ENCODE results near the gene MGAT4C.
"Not testable (repeated sequence)": the region's sequence is repeated elsewhere in the genome, so short reads cannot be mapped to it uniquely, and the experiment has no call there.

MGAT4C gene

GRCh38 chr12:86122846-86123468 lies 133.2 kb downstream of the MGAT4C start:
- DNase-seq = no peak

- no peak for DNase-seq
Observed at GRCh38 chr12:86118161-86118560, 138.0 kb downstream of the MGAT4C start.

DNA sequence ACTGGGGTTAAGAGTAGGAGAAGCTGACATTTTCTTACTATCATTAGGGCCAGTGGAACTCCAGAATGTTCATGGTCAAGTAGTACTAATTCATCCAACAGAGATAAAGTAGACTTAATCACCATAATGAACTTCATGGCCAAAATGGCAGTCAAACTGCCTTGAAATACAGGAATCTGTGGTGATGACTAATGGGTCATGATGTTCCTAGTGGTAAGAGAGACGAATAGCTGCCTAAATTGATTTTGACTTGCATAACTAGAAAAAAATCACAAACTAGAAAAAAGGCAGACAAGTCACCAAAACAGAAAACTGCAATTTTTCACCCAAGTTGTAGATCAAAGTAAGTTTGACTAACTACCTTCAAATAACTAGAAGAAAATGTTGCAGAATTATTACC lies 138.5 kb downstream of the MGAT4C start:
- DNase-seq = no peak

GRCh38 chr12:86104087-86104486 lies 152.1 kb downstream of the MGAT4C start:
- no peak for DNase-seq

DNA sequence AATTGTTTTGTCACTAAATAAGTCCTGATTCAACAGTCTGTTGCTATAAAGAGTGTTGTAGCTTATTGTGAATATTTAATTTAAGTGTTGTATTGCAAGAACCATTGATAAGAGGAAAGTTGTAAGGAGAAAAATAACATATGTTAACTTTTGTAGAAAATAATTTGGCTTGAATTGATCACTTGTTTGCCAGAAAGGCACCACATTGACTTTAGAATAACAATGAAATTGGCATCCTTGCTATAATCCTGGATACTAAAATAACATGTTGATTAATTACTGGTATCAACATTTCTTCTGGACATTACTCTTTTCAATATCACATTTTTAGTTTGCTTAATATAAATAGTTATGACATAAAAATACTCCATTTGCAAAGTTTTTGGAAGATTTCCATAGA lies 159.0 kb downstream of the MGAT4C start:
- DNase-seq = no peak

GRCh38 chr12:86091681-86092080 lies 164.5 kb downstream of the MGAT4C start:
- DNase-seq = no peak

DNA sequence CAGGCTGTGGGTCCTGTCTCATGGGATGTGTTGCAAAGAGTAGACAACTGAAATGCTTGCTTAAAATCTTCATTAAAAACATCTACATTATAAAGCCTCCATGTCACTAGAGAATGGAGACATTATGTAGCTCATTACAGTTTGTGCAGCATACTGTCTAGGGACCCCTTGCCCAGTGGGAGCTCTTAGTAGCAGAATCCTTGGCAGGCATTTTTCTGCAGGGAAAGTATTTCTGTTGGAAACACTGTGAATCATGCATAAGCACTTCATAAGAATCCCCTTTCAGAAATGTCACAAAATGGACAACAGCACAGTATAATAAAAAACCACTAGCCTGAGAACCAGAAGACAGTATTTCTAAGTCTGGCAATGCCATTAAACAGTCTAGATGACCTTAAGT lies 174.3 kb downstream of the MGAT4C start:
- no peak for DNase-seq

DNA sequence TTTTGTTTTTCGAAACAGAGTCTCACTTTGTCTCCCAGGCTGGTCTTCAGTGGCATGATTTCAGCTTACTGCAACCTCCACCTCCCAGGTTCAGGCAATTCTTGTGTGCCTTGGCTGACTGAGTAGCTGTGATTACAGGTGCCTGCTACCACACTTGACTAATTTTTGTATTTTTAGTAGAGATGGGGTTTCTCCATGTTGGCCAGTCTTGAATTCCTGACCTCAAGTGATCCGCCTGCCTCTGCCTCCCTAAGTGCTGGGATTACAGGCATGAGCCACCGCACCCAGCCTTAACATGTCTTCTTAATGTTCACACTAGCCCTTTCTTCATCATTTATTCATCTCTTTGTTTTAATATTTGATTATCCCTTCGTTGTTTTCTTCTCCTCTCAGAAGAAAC lies 197.1 kb downstream of the MGAT4C start:
- not testable (repeated sequence) for DNase-seq

DNA sequence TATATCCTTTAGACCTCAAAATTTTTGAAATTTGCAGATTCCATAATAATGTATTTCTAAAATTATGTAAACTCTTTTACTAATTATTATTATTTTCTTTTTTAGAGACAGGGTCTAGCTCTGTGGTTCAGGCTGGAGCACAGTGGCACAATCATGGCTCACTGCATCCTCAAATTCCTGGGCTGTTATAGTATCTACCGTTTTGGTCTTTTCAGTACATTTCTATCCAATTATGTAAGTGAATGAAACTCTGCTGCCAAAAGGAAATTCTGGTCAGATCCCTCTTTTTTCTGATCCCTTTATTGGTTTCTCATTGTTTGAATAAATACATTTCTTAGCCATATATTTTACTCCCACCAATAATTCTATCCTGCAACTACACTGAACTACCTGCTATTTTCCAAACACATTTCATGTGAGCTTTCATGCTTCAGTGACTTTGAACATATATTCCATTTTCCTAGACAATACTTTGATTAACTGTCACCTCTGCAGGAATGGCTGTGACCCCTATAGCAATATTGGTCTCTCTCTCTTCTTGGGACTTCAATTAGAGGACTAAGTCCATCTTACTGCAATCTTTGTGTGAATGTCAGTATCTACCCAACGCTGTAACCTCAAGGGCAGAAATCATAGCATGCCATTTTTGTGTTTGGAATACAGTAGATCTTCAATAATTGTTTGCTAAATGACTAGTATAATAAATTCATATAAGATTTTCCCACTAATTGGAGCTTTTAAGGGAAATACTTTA lies 198.9 kb downstream of the MGAT4C start:
- DNase-seq = no peak

DNA sequence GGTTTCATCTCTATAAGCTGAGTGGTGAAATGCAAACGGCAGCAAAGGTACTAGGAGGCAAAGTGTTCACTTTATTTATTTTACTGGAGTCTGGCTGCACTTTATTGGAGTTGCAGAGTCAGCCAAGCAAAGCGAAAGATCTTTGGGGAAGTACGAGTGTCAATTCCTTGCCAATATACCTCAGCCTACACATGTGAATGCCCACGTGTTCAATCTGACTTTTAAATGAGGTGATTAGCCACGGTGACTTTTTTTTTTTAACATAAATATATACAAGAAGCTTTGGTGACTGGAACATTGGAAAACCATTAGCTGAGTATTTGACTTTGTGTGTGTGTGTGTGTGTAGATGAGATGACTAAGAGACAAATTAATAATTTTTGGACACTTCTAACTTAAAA lies 203.3 kb downstream of the MGAT4C start:
- DNase-seq = no peak

GRCh38 chr12:86050010-86050409 lies 206.2 kb downstream of the MGAT4C start:
- no peak for DNase-seq

- no peak for DNase-seq
Observed at GRCh38 chr12:86044396-86044795, 211.8 kb downstream of the MGAT4C start.

GRCh38 chr12:86042062-86042461 lies 214.1 kb downstream of the MGAT4C start:
- no peak for DNase-seq

DNA sequence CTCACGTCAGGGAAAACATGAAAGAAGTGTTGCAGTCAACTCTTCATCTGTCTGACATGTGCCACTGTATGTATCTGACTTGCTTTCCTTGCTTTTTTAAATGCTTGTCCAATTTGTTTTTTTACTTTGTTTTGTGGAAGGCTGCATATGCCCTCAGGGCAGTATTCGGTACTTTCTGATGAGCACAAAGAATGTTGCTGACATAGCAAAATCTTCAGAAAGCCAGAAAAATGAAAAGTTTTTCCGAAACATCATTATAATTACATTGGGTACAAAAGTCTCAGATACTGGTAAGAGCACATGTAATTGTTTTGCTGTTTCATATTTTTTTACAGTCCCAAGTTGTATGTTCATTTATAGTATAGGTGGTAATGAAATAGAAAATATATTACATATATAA lies 237.8 kb downstream of the MGAT4C start:
- DNase-seq = no peak

DNA sequence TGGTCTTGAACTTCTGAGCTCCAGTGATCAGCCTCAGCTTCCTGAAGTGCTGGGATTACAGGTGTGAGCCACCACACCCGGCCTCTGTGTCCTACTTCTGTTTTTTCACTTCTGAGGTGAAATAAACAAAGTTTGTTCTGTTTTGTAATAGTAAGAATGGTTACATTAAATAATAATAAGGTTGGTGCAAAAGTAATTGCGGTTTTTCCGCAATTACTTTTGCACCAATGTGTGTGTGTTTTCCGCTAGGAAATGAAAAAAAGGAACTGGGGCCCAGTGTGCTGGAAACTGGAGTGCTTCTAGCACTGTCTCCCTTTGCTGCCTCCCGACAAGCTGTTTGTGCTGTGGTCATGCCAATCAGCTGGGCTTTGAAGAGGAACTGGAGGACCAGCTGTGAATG lies 241.2 kb downstream of the MGAT4C start:
- no peak for DNase-seq

GRCh38 chr12:86006727-86007126 lies 249.5 kb downstream of the MGAT4C start:
- DNase-seq = no peak

GRCh38 chr12:85998074-85998473 lies 258.1 kb downstream of the MGAT4C start:
- DNase-seq = no peak

DNA sequence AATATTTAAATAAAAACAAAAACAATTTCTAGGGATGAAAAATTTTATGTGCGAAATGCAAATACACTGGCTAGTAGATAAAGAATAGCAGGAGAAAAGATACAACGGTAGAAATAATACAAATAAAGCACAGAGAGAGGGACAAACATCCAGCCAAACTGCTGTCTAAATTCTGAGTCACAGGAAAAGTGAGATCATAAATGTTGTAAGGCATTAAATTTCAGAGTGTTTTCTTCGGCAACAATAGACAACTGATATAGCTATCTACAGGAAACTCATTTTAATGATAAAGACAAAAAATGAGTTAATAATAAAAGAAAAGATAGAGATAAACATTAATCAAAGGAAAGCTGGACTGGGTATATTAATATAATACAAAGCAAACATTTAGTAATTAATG lies 259.9 kb downstream of the MGAT4C start:
- no peak for DNase-seq

DNA sequence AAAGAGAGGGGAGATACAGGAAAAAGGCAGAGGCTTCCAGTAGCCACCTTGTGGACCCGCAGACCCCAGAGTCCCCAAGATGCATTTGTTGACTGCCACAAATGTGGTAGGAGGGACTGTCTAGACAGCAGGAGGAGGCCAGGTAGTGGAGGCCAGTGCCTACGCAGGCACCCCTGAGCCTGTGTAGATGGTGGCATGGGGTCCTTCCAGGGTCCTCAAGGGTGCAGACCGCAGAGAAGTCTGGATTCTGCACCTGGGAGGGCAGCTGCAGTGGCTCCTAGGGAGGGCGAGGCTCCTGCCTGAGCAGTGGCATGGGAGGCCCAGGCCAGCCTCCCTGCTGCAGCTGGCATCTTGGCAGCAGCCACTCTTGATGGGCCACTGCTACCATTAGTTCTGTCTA lies 262.4 kb downstream of the MGAT4C start:
- DNase-seq = no peak

DNA sequence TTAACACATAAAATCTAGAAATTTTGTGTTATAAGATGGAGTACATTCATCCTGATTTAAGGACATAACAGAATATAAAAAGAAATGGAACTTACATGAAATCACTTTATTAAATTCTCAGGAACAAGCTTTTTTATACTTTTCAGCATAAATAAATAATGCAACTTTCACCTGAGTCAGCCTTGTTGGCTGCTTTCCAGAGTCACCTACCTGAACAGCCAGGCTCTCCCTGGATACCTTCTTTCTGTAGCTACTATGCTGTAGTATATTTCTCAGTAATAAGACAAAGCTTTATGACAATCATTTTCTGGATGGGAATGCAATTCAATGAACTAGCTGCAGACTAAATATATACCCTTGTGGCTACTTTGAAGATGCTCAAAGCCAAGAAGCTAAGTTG lies 270.2 kb downstream of the MGAT4C start:
- DNase-seq = no peak

DNA sequence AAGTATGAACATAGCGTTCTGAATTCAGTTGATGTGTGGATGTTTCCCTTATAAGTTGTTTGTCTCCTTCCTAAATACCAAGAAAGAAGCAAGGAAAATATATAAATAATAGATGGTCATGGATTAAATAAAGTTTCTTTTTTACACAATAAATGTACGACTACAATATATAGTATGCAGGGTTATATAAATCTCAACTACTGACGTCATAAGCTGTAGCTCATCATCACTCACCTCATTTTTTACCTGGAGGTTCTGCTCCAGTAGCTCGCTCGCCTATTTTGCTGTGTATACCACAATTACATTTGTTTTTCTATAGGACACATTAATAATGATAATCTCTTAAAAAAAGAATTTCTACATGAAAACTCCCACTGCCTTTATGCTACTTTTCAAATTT lies 272.6 kb downstream of the MGAT4C start:
- DNase-seq = no peak

DNA sequence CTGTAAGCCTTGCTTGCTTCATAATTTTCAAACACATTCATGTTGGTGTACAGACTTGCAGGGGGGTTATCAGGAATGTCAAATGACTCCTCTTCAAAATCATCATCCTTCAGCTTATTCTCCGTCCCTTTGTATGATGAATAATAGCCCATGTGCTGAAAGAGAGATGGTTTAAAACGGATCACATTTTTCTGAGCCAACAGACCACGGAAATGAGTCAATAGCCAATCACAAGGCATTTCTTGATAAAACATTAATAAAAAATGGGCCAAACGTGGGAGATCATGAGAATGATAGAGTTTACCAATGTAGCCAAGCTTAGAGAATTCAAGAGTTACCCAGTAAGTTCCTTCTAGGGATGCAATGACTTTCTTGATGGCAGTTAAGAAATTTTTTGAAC lies 276.6 kb downstream of the MGAT4C start:
- no peak for DNase-seq

DNA sequence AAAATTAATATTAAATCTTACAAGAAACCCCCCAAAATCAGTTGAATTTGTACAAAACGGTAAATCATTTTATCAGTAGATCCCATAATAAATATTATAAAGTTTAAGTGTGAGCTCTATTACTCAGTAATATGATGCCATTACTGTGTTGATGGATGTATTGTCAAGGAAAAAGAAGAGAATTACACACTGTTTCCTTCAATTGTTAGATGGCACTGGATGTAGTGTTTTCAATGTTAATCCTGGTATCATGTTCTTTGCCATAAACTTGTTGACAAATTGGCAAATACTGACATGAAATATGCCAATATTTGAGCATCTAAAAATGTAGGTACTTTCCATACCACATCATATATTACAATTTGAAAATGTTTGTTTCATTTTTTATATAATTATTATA lies 280.5 kb downstream of the MGAT4C start:
- no peak for DNase-seq

- DNase-seq = no peak
Observed at GRCh38 chr12:85971800-85972199, 284.4 kb downstream of the MGAT4C start.

- no peak for DNase-seq
Observed at GRCh38 chr12:85968606-85969005, 287.6 kb downstream of the MGAT4C start.
